ENCODE results near the gene RHOH. TPM values are rescaled to one million over a fixed set of nuclear protein-coding genes. Genes with fewer than 3 reads are reported as not detected.

The RHOH gene
- total and polyA plus RNA-seq, 10 of the 15 experiments (the other 5 are each of a cell fraction or from before 2014, with no cell fraction given): 46.5 to 120 (median 57.9) TPM

DNA sequence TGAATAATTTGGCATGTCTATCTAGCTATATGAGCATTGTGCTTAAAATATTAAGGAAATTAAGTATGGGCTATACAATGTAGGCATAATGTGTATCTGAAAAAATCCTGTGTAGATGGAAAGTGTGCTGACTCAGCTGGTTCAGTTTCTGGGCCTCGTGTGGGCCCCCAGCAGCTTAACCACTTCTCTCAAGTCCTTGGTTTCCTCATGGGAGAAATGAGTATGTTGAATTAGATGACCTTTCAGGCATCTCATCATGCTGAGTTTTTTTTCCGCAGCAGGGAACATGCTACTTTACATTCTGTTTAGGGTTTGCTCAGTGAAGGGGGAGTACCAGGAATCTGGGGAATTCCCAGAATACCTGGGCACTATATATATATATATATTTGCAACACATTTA is 30.5 kb downstream of the RHOH start:
- H3K79me2 ChIP-seq (ENCODE audit: control insufficient read depth, insufficient read depth, low read length): peaks cover 94% of the 10 kb centered on the region
- FAIRE-seq: peak; percentile 71
- ChIA-PET SMC1A (ENCODE audit: uncharacterized antibody, unreplicated experiment) (interaction anchor here (0.9 to 9.4 kb wide), 15 partner anchors 9 to 90 kb away, joined by 3 to 160 read pairs (median 7); partner anchors contain the start of gene RHOH), CTCF (interaction anchor here (0.5 to 5.0 kb wide), 13 partner anchors 8 to 90 kb away, joined by 3 to 24 read pairs (median 4); no protein-coding TSS in a partner anchor), POLR2A (interaction anchor here (0.8 to 2.9 kb wide), 15 partner anchors 9 to 446 kb away, joined by 3 to 13 read pairs (median 5); no protein-coding TSS in a partner anchor), RAD21 (ENCODE audit: unreplicated experiment) (interaction anchor here (0.7 to 6.2 kb wide), 19 partner anchors 9 to 98 kb away, joined by 3 to 56 read pairs (median 5); no protein-coding TSS in a partner anchor)
- no peak overlapping the region; the same call in 1 of the 2 replicates for H3K4me3 ChIP-seq
- no peak overlapping the region for H3K9ac ChIP-seq (ENCODE audit: control insufficient read depth, insufficient read depth, low read length)
- ATAC-seq: peak; percentile 62
- in situ Hi-C loops (cut with MboI): no loop called here
- no peak overlapping the region for H2AFZ ChIP-seq (ENCODE audit: control insufficient read depth, low read depth, low read length)
- BruUV-seq (replicated peaks): no TSS peak
- 0% methylated on average over 2 of the region's 2 CpGs for WGBS (ENCODE audit: insufficient coverage, insufficient replicate concordance, low lambda C conversion rate, missing lambda C conversion rate)
- H3K27ac ChIP-seq (ENCODE audit: control insufficient read depth, insufficient read depth): peak overlapping the region; percentile 84
- H4K20me1 ChIP-seq (ENCODE audit: control insufficient read depth, insufficient read depth): 0 out of 2 replicates have a peak, but pooled peaks cover under 1% of the 10 kb centered on the region
- H3K36me3 ChIP-seq (ENCODE audit: control insufficient read depth in 2 of 2, insufficient read depth in 2 of 2, low read length in 1 of 2): peaks cover 11 to 34% of the 10 kb centered on the region in 2 experiments
- peak; percentile 77 for DNase-seq (ENCODE audit: low read depth, low spot score)
- H3K4me2 ChIP-seq (ENCODE audit: control insufficient read depth, insufficient read depth): peak overlapping the region; percentile 66
- H3K4me1 ChIP-seq (ENCODE audit: control insufficient read depth, insufficient read depth, low read length): peaks cover 52% of the 10 kb centered on the region
- intact Hi-C loops (cut with micrococcal nuclease; ENCODE audit: unreplicated experiment): loop anchor here (1.0 to 5.0 kb wide), 3 partner anchors 22 to 170 kb away; partner anchors contain the start of gene N4BP2
- H3K9me3 ChIP-seq (replicated peaks; ENCODE audit: control insufficient read depth, insufficient read depth, low read length): peaks cover 2% of the 10 kb centered on the region; the same call in 2 of the 3 replicates
- H3K27me3 ChIP-seq (replicated peaks in 1 of 2; ENCODE audit: control insufficient read depth in 2 of 2, insufficient read depth in 2 of 2, low read length in 1 of 2): no peaks in the 10 kb centered on the region
- no peak for TF ChIP-seq LARP7 (IDR thresholded peaks at IDR 0.05)
- TF ChIP-seq, protein P1, sequence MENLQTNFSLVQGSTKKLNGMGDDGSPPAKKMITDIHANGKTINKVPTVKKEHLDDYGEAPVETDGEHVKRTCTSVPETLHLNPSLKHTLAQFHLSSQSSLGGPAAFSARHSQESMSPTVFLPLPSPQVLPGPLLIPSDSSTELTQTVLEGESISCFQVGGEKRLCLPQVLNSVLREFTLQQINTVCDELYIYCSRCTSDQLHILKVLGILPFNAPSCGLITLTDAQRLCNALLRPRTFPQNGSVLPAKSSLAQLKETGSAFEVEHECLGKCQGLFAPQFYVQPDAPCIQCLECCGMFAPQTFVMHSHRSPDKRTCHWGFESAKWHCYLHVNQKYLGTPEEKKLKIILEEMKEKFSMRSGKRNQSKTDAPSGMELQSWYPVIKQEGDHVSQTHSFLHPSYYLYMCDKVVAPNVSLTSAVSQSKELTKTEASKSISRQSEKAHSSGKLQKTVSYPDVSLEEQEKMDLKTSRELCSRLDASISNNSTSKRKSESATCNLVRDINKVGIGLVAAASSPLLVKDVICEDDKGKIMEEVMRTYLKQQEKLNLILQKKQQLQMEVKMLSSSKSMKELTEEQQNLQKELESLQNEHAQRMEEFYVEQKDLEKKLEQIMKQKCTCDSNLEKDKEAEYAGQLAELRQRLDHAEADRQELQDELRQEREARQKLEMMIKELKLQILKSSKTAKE (IDR thresholded peaks at IDR 0.05; ENCODE audit: low read depth, poor library complexity, severe bottlenecking): peak; percentile 86
- 0 out of 2 replicates have a peak, but pooled peaks have one; percentile 71 for TF ChIP-seq TCF3 (IDR thresholded peaks at IDR 0.05; ENCODE audit: borderline replicate concordance, insufficient read depth, low read depth, low read length)
- TF ChIP-seq NRF1 (conservative IDR thresholded peaks at IDR 0.05; ENCODE audit: low read depth, low read length): no peak
- TF ChIP-seq CEBPZ (IDR thresholded peaks at IDR 0.05; ENCODE audit: low read depth, low read length): no peak
- TF ChIP-seq ATF3 (IDR thresholded peaks at IDR 0.05; ENCODE audit: borderline replicate concordance, extremely low read depth, low read depth, low read length): no peak
- no peak for TF ChIP-seq TAF1 (IDR thresholded peaks at IDR 0.05; ENCODE audit: borderline replicate concordance, low read depth, low read length)
- no peak for TF ChIP-seq WRNIP1 (IDR thresholded peaks at IDR 0.05; ENCODE audit: borderline replicate concordance, low read depth, low read length)
- peak; percentile 75 for TF ChIP-seq MEF2B (IDR thresholded peaks at IDR 0.05; ENCODE audit: partially characterized antibody, poor library complexity, severe bottlenecking)
- TF ChIP-seq ZNF24 (IDR thresholded peaks at IDR 0.05): no peak
- TF ChIP-seq, protein P2, sequence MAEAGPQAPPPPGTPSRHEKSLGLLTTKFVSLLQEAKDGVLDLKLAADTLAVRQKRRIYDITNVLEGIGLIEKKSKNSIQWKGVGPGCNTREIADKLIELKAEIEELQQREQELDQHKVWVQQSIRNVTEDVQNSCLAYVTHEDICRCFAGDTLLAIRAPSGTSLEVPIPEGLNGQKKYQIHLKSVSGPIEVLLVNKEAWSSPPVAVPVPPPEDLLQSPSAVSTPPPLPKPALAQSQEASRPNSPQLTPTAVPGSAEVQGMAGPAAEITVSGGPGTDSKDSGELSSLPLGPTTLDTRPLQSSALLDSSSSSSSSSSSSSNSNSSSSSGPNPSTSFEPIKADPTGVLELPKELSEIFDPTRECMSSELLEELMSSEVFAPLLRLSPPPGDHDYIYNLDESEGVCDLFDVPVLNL (IDR thresholded peaks at IDR 0.05; ENCODE audit: low read depth, low read length): no peak
- no peak for TF ChIP-seq NBN (IDR thresholded peaks at IDR 0.05)
- no peak for TF ChIP-seq CHD1 (IDR thresholded peaks at IDR 0.05; ENCODE audit: low read depth, low read length)
- TF ChIP-seq EED (IDR thresholded peaks at IDR 0.05; ENCODE audit: low read depth): peak; percentile 97
- TF ChIP-seq, protein P3, sequence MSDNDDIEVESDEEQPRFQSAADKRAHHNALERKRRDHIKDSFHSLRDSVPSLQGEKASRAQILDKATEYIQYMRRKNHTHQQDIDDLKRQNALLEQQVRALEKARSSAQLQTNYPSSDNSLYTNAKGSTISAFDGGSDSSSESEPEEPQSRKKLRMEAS (IDR thresholded peaks at IDR 0.05; ENCODE audit: low read depth, low read length): no peak
- peak; percentile 95; the same call in 1 of the 2 replicates for TF ChIP-seq FOXM1 (IDR thresholded peaks at IDR 0.05; ENCODE audit: low read depth, low read length)
- TF ChIP-seq SMARCA5 (IDR thresholded peaks at IDR 0.05): no peak
- TF ChIP-seq ZSCAN29 (IDR thresholded peaks at IDR 0.05): no peak

Data from GM12878 (cell line).